HG02642 (cell line): ENCODE results near the gene CNOT2.

Experiments used
- ATAC-seq: cut with Tn5 transposase; IDR thresholded peaks from one replicate; pipeline ENCODE4 v1.9.1; 2021; ENCODE audit warnings: mild to moderate bottlenecking; ENCODE audit not compliant: unreplicated experiment, poor library complexity

The CNOT2 gene

DNA sequence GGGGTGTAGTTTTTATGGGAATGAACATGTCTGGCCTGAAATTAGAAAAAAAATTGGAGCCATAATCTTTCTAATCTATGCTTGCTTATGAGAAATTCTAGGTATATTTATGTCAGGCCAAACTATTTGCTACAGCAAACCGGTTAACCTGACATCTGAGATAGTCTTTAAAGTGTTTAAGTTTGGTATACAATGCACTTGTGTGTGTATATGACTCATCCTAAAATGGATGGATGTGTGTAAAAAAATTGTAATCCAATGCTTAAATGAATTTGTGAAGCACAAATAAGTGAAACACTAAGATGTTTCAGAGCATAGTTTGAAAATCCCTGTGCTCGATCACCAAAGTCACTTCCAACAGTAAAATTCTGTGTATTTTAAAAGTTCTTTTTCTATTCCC lies 6.7 kb downstream of the CNOT2 start:
- no peak for ATAC-seq

DNA sequence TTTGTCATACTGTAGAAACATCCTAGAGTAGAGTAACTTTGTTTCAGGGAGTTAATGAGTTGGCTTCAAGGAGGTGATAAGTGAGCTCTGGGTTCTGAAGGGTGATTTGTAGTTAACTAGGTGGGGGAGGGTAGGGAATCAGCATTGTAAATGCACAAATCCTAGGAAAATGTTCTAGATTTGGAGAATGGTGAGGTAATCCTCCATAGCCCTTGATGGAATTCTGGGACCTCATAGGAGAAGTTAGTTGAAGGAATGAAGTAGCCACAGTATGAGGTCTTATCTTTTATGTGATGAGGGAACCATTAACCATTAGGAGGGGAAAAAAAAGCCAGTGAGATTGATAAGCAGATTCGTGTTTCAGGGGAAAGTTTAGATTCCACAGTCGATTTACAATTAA lies 8.0 kb downstream of the CNOT2 start:
- no peak for ATAC-seq

DNA sequence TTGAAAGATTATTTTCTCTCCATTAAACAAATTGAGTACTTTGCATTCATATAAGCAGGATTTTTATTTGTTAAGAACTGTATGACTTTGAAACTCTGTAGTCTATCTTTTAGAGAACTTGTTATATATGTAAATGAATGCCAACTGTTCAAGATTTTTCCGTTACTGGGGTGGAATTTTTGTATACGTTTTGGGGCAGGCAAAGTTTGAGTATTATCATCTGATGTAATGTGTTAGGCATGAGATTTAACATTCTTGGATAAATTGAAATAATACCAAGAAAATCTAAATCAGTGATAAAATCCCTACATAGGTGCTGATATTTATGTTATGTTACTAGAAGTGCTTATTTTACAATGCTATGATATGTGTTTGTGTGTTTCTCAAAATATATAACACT lies 8.4 kb downstream of the CNOT2 start:
- no peak for ATAC-seq

DNA sequence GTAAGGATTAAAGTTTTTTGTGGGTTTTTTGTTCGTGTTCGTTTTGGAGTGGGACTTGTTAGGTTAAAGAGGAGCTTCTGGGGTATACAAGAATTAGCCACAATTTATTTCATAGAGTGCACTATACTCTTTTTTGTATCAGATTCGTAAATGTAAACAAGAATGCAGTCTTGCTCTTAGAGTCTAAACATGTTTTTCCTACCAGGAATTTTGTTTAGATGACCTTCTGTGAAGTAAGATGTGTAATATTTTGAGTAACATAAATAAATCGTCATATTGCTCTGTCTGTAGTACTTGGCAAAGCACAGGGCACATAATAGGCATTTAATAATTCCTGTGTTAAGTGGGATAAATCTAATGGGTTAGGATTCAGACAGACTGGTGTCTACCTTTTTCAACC lies 9.6 kb downstream of the CNOT2 start:
- no peak for ATAC-seq

DNA sequence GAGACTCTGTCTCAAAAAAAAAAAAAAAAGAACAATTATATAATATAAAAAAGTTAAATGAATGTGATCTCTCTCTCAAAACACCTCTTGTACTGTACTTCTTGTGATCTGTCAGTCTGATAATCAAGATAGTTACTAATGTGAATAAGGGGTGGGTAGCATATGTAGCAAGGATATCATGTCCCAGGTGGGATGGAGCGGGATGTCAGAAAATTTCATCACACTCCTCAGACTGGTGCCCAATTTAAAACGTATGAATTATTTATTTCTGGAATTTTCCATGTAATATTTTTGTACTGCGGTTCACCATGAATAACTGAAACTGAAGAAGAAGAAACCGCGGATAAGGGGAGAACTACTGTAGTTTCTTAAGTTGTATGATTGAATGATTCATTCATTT lies 11.0 kb downstream of the CNOT2 start:
- no peak for ATAC-seq

DNA sequence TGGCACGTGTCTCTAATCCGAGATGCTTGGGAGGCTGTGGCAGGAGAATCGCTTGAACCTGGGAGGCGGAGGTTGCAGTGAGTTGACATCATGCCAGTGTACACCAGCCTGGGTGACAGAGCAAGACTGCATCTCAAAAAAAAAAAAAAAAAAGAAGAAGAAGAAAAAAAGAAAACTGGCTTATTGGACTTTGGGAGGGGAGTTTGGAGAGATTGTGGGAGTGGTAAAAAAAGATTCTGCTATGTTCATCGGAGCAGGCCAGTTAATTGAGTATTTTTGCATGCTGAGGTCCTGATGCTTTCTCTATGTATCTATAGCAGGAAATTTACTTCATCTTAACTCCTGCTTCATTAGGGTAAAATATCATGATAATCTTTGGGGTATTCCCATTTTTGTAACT lies 11.6 kb downstream of the CNOT2 start:
- no peak for ATAC-seq

DNA sequence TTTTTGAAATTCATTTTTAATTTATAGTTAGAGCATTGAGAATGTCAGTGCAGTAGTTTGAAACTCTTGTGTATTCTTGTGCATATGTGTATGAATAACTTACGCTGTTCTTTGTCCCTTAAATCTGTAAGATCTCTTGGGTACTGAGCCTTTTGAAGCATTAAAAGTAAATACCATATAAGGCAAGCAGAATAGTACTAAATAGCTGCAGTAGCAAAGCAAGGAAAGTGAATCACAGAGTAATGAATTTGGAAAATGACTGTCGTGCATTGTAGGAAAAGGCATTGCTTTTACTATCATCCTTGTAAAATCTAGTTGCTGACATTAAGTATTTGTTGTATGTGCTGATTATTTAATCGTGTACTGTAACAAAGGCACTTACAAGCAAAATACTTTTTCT lies 12.1 kb downstream of the CNOT2 start:
- ATAC-seq: no peak

DNA sequence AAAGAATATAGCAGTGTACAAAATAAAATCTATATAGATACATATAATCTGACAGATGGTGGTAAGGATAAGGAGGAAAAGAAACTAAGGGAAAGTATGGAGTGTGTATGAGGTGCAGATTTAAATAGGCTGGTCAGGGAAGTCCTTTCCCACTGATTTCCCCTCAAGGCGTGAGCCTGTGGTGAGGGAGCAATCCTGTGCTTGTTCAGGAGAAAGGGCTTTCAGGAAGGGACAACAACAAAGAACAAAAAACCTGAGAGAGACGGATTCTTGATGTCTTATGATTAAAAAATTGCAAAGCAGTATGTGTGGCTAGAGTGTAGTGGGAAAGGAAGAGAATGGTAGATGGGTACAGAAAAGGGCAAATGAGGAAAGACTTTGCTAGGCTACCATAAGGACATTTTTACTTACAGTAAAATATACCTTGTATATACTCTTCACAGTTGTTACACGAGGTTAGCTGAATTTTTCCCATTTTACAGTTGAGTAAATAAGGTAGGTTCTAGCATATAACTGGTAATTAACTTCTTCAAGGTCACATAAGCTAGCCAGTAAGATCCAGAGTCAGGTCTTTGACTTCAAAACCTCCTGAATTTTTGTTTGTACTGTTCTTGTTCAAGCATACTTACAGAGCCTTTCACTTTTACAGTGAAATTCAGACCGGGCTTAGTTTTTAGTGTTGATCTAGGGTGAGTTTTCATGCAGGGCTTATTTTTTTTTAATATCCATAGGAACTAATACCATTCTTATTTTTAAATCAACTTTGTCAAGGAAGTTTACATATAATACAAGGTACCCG lies 15.6 kb downstream of the CNOT2 start:
- ATAC-seq: no peak

DNA sequence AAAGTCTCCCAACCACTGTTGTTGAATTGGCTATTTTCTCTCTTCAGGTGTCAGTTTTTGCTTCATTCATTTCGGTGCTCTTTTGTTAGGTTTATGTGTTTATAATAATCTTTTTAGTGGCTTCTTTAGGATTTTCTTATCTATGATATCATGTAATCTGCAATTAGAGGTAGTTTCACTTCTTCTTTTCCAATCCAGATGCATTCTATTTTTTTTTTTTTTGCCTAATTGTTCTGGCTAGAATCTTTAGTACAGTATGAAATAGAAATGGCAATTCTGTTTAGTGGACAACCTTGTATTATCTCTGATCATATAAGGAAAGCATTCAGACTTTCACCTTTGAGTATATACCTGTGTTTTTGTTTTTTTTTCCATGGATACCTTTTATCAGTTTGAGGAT lies 17.4 kb downstream of the CNOT2 start:
- no peak for ATAC-seq

DNA sequence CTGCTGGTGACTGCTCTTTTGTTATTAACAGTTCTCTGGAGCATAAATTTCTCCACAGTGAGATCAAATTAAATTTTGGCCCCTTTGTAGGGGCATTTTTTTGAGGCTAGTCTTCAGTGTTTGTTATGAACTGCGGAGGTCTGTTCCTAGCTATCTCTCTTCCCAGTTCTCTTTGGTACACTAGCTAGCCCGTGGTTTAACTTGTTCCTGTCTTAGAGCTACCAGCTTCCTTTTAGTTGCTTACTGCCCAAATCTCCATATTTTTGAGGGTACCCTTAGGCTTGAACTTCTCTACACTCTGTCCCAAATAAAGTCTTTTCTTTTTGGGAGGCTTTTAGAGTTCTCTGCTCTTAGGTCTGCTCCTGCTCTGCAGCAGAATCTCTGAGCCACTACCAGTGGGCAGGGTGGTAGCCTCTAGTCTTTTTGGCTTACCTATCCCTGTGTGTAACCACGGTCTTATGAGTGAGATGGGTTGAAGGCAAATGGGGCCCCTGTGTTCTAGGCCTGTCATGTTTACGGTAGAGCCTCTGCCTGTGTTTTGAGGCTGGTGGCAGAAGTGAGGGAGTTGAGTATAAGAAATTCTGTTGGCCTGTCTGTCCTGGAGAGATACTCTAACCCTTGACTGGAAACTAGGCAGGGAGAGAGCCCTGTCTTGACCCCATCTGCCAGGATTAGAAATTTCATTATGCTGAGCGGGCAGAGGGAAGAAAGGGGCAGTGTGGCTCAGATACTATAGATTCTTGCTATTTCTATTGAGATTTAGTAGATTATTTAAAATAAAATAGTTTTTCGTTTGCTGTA lies 21.0 kb downstream of the CNOT2 start:
- no peak for ATAC-seq

DNA sequence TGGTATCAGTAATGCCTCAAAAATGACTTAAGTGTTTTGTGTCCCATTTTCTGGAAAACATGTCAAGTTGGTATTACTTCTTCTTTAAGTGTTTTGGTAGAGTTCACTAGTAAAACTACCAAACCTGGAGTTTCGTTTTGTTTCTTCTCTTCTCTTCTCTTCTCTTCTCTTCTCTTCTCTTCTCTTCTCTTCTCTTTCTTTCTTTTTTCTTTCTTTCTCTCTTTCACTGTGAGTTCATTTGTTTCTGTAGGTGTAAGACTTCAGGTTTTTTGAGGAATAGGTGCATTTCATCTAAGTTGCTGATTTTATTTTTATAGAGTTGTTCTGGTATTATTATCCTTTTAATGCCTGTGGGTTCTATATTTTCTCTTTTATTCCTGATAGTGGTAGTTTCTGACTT lies 21.9 kb downstream of the CNOT2 start:
- ATAC-seq: no peak

DNA sequence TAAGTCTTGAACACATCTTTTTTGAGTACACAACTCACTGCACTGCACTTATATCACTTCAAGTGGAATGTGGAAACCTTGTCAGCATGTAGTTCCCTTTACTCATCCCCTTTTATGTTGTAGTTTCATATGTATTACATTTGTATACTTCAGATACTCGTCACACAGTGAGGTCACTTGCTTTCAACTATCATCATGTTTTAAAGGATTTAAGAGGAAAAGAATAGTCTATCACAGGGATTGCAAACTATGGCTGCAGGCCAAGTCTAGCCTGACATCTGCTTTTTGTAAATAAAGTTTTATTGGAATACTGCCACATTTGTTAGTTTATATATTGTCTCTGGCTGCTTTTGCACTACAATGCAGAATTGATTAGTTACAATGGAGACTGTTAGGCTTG lies 24.3 kb downstream of the CNOT2 start:
- ATAC-seq: no peak

DNA sequence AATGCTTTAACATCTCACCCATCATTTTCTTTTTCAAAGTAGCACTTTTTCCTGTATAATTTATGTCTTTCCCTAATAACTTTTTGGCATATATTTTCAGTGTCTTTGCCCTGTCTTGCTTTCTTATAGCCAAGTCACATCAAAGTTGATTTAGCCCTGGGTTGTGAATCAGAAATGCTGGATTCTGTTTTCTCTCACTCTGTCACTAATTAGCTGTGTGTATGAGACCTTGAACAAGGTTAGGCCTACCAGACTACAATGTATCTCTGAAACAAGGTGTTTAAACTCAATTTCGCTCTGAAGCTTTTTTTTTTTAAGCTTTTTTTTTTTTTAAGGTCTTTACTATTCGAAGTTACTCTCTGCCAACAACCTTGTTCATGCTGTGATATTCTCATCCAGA lies 25.7 kb downstream of the CNOT2 start:
- no peak for ATAC-seq

DNA sequence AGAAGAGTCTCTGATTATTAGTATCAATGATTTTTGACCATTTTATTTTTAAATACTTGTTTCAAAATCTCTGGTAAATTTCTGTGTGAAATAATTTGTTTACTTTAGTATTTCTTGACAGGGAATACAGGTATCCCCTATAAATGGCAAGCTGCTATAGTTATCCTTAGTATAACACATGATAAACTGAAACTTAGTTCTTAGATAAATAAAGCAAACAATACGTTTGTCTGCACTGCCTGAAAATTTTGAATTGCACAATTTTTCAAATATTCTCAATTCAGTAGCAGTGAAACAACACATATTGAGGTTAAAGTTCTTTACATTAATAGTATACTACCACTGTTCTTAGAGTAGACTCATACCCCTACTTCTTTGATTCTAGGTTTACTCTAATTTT lies 26.9 kb downstream of the CNOT2 start:
- no peak for ATAC-seq

DNA sequence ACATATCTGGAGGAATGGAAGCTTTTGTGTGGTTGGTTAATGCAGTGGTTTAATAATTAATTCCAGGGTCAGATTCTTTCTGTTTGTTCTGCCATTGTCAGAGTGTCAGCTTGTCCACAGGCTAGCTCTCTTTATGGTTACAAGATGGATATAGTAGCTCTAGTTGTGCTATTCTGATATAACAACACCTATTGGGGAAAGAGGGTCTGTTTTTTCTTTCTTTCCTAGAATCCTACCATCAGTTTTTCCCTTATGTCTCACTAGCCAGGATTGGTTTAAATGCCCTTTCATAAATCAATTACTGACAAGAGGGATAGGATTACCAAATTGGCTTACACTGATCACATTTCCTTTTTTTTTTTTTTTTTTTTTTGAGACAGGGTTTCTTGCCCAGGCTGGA lies 27.8 kb downstream of the CNOT2 start:
- ATAC-seq: no peak

DNA sequence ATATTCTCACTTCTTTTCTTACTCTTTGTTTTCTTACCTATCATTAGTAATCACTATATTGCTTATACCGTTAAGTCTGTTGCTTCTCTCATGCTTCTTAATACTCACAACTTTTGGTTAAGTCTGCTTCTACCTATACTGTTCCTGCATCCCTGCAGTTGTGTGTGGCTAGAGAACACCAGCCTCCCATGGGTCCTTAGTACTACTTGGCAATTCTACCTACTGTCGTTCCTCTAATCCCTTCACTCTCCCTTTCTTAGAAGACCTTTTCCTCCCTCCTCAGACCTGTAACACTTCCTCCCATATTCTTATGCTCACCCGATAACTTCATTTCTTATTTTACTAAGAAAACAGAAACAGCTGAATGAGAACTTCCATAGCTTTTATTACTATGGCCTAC lies 29.3 kb downstream of the CNOT2 start:
- no peak for ATAC-seq

DNA sequence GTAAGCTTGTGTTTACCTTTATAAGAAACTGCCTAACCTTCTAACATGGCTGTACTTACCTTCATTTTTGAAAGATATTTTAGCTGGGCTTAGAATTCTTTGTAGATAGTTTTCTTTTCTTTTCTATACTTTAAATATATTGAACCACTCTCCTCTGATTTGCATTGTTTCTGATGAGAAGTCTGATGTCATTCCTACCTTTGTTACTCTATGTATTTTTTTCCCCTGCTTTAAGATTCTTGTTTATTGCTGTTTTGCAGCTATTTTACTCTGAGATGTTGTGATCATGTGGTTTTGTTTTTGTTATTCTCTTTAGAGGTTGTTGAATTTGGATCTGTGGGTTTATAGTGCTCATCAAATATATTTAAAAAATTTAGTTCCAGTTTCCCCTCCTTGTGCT lies 31.8 kb downstream of the CNOT2 start:
- no peak for ATAC-seq

DNA sequence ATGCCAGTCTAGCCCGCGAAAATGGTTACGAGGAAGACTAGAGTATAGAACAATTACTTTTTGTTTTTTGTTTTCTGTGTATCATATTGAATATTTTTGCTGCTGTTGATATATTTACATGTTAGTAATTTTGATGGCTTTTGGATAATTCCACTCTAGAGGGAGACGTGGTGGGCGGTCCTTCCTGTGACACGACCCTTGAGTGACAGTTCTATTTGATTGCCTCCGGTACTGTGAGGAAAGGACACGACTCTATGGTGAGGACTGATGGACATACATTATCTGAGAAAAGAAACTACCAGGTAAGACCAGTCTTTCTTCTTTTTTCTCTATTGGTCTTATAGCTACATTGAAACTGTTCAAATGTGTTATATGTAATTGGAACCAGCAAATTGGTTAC lies 34.7 kb downstream of the CNOT2 start:
- ATAC-seq: no peak

DNA sequence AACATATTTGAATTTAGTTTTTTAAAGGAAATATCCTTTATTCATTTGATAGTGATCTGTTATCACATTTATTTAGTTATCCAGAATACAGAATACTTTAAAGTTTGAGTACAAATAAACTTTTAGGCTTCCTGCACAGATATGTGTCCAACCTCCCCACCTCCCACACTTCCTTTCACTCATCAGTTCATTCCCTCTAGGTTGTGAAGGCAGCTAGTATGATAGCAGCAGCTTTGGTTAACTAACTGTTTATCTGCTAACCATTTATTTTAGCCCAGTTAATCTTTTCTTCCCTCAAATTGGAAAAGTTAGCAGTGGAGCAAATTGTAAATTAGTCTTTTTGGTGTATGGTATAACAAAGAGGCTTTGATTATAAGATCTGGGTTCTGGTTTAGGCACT lies 35.7 kb downstream of the CNOT2 start:
- ATAC-seq: no peak

DNA sequence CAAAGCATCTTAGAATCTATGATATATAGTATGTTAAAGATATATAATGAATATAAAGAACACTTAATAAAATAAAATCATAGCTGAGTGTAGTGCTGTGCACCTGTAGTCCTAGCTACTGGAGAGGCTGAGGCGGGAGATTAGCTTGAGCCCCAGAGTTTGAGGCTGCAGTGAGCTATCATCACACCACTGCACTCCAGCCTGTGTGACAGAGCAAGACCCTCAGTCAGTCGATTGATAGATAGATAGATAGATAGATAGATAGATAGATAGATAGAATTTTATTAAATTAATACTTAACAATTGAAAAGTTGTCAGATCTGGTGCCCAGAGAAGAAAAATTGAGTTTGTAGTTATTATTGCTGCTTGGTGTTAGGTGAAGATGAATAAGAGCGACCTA lies 40.0 kb downstream of the CNOT2 start:
- ATAC-seq: no peak

DNA sequence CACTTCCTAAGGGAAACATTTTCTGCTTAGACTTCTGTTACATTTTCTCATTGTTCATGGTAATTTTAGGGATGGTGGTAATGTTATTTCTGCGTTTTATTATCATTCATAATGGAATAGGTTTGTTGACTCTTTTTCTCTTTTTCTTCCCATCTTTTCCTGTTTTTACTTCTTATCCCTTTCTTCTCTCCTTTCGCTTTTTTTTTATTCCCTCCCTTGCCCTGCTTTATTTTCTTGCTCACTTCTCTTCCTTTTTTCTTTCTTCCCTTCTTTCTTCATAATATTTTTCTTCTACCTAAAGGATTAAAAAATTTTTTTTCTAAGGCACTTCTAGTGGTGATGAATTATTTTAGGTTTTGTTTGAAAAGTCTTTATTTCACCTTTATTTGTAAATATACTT lies 45.6 kb downstream of the CNOT2 start:
- ATAC-seq: no peak

DNA sequence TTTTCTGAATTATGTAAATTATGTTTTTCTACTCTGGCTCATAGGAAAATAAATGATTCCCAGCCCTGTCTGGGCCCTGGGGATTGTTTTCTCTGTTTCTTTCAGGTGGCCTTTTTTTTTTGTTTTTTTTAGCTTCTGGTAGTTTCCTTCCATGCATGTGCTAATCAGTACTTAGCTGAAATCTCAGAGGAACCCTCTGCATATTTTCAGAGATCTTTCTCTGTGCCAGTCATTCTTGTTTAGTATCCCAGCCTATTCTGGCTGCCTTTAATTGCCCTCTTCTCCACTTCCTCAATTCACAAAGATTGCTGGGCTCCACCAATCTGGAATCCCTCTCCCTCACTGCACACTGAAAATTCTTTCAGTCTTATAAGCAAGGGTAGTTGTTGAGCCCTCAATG lies 46.9 kb downstream of the CNOT2 start:
- no peak for ATAC-seq
